Fibroblast of skin of abdomen (primary cell): ENCODE measurements around the gene RALGDS.
"Not testable (repeated sequence)": the region's sequence is repeated elsewhere in the genome, so short reads cannot be mapped to it uniquely, and the experiment has no call there.

Experiments used
- DNase-seq: peaks from one replicate; pipeline ENCODE4 v3.0.0-alpha.2; 2013

RALGDS gene

DNA sequence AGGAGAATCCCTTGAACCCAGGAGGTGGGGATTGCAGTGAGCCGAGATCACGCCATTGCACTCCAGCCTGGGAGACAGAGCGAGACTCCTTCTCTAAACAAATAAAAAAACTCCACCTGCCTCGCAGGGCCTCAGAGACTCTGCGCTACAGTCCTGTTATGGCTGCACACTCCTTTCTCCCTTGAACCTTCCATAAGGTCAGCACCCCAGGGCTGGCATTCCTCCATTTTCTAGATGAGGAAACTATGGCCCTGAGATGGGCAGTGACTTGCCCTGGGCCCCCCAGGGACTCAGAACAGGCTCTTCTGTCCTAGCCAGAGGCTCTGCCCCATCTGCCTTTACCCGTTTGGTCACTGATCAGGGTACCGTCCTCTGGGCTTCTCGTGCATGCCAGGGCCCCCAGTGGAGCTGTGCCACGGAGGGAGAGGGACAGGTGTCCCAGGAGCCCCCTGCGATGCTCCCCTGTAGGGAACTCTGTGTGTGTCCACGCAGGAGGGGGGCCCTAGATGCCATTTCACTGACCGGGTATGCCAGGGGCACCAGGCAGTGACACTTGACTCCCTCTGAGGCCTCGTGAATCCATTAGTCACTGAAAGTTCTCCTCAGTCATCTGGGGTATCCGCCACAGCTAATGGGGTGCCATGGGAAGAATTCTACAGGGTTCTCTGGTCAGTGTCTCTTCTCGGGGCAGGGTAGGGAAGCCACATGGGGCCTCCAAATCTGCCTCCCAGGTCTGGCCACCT is 16.2 kb downstream of the RALGDS start:
- no peak for DNase-seq

DNA sequence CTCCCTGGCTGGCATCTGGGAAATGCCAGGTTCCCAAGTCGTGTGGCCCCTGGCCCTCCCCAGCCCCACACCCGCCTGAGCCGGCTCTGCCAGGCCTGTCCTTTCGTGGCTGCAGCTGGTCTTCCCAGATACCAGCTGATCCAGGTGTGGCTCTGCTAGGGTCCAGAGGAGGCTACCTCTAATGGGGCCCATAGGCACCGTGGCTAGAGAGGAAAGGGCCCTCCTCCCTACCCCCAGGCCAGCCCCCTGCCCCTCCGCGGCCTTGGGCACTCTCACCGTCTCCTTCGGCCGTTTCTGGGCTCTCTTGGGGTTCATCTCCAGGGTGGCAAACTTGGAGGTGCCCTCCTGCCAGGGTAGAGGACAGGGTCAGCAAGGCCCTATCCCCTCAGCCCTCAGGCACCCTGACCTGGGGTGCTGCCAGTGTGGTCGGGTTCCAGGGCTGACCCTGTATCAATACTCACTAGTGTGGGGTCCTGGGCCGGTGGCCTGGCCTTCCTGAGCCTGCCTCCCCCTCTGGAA is 17.0 kb downstream of the RALGDS start:
- no peak for DNase-seq

DNA sequence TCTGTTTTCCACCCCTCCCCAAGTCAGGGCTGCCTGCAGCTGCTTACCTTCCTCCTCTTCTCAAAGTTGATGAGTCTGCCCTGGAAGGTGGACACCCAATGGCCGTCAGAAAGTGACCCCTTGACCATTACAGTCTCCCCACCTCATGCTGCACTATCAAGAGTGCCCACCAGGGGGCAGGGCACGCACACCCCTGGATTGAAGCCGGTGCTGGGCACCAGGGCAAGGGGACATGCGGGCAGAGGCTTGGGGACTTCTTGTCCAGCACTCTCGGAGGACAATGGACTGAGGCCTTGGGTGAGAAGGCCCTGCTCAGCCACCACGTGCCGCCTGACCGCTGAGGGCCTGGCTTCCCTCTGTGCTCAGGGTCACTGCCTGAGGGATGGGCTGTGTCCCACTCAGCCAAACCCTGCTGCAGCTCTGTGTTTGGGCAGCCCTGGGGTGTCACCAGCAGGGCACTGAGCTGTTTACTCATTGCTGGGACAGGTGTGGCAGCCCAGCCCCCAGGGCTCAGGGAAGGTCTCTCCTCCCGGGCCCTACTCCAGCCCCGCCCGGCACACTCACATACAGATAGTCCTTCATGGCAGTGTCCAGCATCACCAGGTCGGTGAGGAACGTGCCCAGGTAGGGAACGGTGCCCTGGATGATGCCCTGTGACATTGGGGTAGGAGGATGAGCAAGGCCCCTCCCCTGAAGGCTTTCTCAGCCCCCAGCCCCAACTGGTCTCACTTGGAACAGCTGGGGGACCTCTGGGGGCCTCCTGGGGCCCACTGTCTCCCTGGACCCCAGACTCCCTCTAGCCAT is 17.7 kb downstream of the RALGDS start:
- no peak for DNase-seq

DNA sequence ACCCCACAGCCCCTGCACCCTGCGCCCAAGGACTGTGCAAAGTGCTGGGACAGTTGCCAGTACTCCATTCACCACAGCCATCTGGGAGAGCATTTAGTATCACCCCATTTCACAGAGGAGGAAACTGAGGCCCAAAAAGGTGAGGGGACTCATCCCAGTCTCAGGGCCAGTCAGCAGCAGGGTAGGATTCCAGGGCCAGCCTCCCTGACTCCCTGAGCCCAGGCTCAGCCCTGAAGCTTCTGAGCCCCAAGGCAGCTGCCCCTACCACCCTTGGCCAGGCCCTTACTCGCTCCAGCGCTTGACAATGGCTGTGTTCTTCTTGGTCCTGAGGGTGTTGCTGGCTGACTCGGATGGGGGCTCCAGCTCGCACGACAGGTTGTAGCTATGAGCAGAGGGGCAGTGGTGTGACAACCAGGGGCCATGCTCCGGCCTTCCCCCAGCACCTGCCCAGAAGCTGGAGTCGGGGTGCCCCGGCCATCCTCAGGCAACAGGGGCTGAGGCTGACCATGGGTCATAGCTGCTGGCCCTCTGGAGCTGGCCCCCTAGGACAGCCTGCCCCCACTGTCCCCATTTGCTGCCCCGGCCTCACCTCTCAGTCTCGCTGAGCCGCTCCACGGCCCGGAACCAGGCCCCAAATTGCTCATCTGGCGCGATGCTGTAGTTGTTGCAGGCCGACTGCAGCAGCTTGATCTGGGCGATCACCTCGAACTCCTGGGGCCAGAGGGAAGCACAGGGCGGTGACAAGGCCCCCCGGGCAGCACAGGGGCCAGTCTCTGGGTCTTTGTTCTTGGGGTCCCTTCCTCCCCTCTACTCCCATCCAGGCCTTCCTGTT is 18.6 kb downstream of the RALGDS start:
- DNase-seq = no peak

DNA sequence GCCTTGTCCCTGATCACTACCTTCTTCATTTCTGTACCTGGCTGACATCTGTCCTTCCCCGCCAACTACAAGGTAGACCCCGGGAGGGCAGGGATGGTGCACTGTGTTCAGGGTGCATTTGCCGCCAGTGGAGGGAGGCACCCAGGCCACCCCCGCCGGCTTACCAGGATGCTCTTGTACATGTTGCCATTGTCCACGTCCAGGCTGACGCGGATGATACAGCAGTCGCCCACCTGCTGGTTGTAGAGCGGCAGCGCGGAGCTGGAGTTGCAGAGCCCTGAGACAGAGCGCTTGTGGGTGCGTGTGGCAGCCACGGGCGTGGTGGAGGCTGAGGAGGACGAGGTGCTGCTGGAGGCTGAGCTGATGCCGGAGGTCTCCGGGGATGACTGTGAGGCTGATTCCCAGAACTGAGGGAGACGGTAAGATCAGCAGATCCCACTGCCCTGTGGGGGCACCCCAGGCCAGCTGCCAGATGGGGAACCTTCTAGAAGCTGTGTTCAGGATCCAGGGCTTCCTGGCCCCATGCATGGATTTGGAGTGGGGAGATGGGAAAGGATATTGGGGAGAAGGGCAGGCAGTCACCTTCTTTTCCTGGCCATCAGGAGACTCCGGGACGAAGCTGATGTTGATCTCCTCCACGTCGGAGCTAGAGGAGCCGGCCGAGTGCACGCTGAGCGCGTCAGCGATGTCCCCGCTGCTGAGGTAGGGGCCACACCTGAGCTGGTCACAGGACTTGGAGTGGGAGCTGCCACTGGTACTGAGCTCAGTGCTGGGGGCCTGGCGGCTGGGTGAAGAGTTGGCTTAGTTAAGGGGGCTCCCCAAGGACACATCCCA is 19.5 kb downstream of the RALGDS start:
- DNase-seq = no peak

DNA sequence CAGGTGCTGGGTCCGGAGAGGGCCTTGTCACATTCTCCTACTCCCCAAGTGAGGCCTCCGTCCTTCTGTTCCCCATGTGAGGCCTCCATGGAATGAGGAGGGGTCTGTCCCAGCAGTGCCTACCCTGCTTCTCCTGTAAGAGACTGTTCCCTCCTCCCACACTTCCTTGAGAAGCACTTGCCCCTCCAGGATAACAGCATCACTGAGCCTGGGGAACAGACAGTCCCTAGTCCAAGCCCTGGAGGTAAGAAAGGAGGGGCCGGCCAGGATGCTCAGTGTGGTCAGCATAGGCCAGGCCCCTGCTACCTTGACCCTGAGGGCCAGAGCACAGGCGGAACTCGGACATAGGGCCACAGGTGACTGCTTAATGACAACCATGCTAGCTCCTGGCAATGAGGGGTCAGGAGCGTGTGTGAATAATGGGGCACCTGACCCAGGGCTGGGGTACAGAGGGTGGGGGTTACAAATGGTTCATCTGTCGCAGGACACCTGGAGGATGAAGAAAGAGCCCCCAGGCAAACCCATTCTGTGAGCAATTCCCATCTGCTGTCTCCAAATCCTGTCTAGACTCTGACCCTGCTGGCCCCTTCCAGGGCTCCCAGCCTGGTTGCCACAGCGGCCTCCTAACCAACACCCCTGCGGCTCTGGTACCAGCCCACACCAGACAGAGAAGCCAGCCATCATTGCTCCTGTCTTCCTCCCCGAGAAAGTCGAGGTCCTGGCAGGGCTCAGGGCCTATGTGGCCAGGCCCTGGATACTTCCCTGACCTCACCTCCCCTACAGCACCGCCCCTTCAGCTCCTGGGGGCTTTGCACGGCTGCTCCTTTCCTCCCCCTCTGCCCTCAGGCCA is 20.3 kb downstream of the RALGDS start:
- DNase-seq = no peak

DNA sequence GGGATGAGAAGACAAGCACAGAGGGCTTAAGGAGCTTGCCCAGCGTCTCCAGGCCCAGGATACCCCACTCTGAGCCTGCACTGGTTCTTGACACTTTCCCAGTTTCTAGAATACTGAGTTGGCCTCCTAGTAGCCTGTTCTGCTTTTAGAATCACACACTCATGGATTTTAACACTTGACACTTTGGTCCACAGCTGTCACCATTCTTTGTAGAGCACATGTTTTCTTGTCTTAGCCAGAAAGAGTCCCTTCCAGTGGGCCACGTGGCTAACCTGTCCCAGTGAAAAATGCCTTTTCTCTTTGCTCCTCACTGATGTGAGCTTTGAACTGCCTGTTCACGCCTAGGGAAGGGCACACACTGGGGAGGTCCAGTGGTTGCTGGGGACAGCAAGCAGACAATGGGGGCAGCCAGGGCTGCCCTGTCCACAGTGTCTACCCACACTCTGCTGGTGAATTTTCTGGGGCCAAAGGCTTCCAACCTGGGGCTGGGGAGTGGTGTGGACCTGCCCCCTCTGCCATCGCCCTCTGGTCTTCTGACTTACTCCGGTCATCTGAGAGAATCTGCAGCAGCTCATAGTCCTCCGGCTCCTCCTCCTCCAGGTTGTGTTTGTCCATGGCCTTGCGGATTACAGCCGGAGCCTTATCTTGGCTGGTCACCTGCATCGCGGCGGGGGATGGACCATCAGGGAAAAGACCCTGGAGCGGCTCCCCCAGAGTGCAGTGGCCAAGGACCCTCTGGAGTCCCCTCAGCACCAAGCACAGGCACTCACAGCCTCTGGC is 21.1 kb downstream of the RALGDS start:
- no peak for DNase-seq

DNA sequence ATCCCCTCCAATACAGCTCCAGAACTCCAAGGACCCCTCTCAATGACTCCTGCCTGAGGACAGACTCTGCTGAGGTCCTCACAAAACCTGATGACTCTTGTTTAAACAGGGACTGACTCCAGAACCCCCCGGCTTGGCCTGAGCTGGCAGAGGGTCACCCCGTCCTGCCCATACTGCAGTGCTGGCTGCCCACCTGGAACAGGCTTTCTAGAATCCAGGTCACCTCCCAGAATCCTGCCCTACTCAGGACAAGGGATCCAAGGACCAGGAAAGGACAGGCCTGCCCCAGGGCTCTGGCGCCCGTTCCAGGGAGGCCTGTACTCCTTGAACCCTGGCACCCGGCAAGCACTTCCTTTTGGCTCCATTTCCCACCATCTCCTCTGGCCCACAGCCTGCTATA is 22.2 kb downstream of the RALGDS start:
- DNase-seq = no peak

DNA sequence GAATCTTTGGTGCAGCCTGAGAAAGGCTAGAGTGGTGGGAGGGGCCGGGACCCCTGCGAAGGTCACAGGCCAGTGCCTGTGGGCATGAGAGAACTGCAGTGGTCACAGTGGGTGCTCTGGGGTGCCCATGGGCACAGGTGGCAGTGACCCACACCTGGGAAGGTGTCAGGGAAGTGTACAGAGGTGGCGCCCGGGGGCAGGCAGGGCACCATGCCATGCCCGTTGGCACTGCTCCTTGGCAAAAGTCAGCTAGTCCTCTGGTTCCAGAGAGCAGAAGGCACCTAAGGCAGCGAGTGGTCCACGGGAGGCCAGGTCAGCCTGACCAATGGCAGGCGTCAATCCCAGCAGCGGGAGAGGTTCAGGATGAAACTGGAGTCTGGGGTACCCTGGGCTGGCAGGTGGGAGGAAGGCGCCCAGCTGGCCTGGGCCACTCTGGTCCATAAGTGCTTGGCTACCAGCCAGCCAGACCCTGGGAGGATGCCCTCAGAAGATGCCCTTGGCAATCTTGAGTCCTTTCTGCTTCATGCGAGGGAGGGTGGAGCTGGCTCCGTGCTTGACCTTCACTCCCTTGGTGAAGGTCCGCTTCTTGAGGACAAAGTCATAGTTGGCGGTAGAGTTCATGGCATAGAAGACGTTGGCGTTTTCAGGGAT is 22.8 kb downstream of the RALGDS start:
- no peak for DNase-seq

DNA sequence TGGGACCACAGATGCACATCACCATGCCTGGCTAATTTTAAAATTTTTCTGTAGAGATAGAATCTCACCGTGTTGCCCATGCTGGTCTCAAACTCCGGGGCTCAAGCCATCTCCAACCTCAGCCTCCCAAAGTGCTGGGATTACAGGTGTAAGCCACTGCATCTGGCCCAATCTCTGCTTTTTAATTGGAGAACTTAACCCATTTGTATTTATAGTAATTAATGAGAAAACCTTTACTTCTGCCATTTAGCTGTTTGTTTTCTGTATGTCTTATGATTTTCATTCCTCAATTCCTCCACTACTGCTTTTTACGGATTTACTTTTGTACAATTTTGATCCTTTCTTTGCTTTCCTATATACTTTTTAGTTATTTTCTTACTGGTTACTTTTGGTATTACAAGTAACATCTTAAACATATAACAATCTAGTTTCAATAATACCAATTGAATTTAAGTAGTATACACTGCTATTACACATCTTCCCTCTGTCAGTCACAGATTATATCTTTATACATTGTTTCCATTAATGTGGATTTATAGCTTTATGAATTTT is 26.1 kb downstream of the RALGDS start:
- no peak for DNase-seq

DNA sequence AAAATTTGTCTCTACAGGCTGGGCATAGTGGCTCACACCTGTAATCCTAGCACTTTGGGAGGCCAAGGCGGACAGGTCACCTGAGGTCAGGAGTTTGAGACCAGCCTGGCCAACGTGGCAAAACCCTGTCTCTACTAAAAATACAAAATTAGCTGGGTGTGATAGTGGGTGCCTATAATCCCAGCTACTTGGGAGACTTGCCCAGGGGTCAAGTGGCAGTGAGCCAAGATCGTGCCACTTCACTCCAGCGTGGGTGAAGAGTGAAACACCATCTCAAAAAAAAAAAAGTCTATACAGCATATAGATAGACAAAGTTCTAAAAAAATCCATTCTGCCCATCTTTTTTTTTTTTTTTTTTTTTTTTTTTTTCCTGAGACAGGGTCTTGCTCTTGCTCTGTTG is 26.7 kb downstream of the RALGDS start:
- DNase-seq = not testable (repeated sequence)

DNA sequence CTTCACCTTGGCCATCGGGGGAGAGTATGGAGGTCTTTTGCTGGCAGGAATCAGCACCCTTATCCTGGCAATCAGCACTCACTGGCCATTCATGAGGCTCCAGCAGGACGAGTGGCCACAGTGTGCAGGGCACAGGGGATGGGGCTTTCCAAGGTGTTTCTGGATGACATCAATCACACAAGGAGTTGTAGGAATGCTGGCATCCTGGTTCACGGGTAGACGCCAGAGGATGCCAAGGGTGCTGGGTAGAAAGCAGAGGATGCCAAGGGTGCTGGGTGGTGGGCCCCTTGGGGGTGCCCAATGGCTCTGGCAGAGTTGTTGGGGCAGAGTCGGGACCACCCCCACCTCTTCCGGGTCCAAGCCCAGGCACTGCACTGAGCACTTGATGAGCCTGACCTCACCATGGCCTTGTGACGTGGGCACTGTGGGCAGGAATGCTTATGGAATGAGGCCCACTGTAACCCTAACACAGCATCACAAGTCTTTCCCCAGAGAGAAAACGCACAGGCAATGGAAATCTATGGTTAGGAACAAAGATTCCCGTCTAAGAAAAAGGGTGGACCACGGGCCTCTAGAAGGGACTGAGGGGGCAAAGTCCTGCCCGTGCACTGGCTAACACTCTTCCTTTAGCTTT is 30.2 kb downstream of the RALGDS start:
- no peak for DNase-seq

DNA sequence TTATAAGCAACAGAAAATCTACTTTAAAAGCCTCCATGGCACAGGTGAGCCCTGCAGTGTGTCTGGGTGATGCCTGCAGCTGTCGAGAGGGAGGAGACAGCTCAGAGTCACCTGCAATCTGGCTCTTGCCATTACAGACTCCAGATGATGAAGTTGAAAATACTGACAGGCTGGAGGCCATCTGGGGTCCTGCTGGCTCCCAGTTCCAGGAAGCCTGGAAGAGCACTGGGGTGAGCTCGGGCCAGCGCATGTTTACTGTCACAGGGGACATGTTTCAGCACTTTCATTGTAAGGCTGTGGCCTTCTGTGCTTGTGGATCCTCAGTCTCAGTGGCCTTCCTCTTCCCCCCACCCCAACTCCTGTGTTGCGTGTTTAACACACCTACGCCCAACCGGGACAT is 30.9 kb downstream of the RALGDS start:
- DNase-seq = no peak

DNA sequence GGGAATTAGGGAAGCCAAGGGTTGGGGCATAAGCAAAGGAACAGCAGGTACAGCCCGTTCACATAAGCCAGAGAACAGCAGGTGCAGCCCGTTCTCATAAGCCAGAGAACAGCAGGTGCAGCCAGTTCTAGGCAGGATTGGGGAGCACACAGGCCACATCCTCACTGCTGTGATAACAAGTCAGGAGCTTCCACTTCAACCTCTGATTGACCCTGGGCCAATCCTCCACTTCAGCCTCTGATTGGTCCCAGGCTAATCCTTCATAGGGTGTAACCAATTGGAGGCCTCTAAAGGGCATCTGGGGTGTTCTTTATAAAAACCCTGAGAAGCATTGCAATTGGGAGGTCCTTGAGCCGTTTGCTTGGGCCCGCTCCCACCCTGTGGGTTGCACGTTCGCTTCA is 31.8 kb downstream of the RALGDS start:
- no peak for DNase-seq

DNA sequence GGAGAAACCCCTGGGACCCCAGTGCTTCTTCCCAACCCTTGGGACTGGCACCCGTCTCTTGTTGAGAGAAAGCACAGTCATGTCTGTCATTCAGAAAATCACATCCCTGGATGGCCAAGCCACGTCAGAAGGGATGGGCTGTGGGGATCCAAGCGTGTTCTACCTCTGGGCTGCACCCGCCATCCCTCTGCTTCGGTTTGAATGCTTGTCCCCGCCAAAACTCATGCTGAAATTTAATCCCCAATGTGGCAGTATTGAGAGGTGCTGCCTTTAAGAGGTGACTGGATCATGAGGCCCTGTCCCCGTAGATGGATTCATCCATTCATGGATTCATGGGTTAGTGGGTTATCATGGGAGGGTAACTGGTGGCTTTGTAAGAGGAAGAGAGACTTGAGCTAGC is 32.3 kb downstream of the RALGDS start:
- DNase-seq = no peak

DNA sequence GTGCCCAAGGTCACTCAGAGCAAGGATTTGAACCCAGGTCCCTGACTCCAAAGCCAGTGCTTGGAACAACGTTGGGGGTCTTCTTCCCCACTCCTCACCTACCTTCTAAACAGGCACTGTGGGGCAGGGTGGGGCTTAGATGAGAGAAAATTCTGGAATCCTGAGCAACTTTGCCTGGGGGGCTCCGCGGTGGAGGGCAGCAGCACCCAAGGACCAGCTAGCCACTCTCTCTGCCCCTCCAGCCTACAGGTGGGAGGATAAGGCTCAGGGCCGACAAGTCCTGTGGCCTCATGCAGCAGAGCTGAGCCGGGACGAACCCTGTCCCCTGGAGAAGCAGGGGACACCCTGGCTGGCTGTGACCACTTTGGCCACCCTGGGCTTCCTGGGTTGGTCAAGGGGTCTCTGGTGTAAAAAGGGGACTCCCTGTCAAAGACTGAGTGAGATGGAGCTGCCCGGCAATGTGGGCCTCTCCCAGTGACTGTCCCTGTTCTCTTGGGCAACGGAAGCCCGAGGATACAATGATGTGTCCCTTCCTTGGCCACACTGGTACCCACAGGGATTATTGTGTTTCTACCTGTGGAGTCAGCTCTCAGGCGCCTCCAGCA is 32.8 kb downstream of the RALGDS start:
- no peak for DNase-seq

DNA sequence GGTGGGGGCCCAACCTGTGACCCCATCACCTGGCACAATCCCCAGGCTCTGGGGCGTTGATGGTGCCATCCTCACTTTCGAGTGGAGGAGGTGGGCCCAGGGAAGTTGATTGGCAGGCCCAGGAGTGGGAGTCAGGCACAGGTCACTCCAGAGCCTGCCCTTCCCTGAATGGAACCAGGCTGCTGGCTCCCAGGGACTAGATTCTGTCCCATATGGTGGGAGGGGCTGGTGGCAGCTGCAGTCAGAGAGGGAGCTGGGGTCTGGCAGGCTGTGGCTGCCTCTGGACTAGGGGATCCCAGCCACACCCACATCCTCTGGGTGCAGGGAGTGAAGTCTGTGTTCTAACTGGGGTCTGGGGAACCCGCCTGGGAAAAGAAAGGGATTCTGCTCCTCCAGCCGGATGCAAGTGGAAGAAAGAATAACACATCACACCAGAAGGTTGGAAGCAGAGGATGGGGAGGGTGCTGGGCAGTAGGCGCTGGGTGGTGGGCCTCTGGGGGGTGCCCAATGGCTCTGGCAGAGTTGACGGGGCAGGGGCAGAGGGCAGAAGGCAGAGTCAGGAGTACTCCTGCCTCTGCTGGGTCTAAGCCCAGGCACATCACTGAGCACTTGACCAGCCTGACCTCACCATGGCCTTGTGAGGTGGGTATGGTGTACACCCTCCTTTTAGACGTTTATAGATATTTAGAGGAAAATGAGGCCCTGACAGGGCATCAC is 33.5 kb downstream of the RALGDS start:
- DNase-seq = no peak

DNA sequence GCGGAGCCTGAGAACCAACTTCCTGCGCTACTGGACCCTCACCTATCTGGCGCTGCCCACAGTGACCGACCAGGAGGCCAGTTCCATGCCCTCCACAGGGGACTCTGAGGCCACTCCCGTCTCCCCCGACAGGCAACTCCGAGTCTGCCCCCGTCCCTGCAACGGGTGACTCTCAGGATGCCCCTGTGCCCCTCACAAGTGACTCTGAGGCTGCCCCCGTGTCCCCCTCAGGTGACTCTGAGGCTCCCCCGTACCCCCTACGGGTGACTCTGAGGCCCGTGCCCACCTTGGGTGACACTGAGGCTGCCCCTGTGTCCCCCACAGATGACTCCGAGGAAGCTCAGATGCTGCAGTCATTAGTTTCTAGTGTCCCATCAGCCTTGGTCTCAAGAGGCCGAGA is 34.1 kb downstream of the RALGDS start:
- DNase-seq = no peak
